B cell (primary cell): ENCODE measurements around the gene ADGRA1. TPM values are rescaled to one million over a fixed set of nuclear protein-coding genes. Genes with fewer than 3 reads are reported as not detected.

ENCODE experiments used
- ATAC-seq: fragments of 200-7000 bp; cut with Tn5 transposase; one replicate; pipeline ENCODE4 v1.10.0; 2021; ENCODE audit warnings: low read depth, mild to moderate bottlenecking, moderate number of reproducible peaks, moderate library complexity
- CTCF ChIA-PET: fragments of 350-600 bp; sonication (Branson Sonifier 250); formaldehyde crosslinking; loops from one replicate; lab custom pipeline; 2021; ENCODE audit warnings: antibody characterized with exemption, inconsistent platforms; lab: Charles Lee
- POLR2A ChIA-PET: fragments of 350-600 bp; sonication (Branson Sonifier 250); formaldehyde crosslinking; loops from one replicate; lab custom pipeline; 2021; ENCODE audit warnings: antibody characterized with exemption; lab: Charles Lee
- DNase-seq: peaks from one replicate; pipeline ENCODE4 v3.0.0; 2013
- H2AFZ ChIP-seq: 2 replicates; pipeline ENCODE4 v1.6.1; 2012; ENCODE audit warnings: mild to moderate bottlenecking, low read depth, low read length; ENCODE audit not compliant: insufficient read depth, poor library complexity, severe bottlenecking
- H3K27ac ChIP-seq, 2 donors: 1 replicate in 1 of 2; 2 replicates in 1 of 2; pipeline ENCODE4 v1.5.1; 2012 to 2013; ENCODE audit warnings: low read length in 2 of 2, mild to moderate bottlenecking in 2 of 2, moderate library complexity in 1 of 2
- H3K27me3 ChIP-seq, 4 experiments: fragments of 200-600 bp in 1 of 4; sonication (generic) in 1 of 4; replicated peaks in 1 of 4; 1 replicate in 2 of 4; 2 replicates in 2 of 4; pipeline versions ENCODE4 v1.6.1 to v1.7.0; 2013 to 2016; ENCODE audit warnings: low read length in 3 of 4, mild to moderate bottlenecking in 2 of 4, mixed read lengths in 1 of 4, moderate library complexity in 1 of 4; ENCODE audit not compliant: insufficient read depth in 4 of 4, control insufficient read depth in 3 of 4; ENCODE audit errors: control extremely low read depth in 1 of 4
- H3K36me3 ChIP-seq, 2 experiments: replicated peaks in 1 of 2; 1 replicate in 1 of 2; 2 replicates in 1 of 2; pipeline versions ENCODE4 v1.6.1 to v1.7.1; 2013; ENCODE audit warnings: low read length in 1 of 2; ENCODE audit not compliant: insufficient read depth in 2 of 2, control insufficient read depth in 1 of 2; ENCODE audit errors: control extremely low read depth in 1 of 2, extremely low read depth in 1 of 2
- H3K4me1 ChIP-seq, 2 donors: fragments of 200-600 bp in 1 of 2; sonication (generic) in 1 of 2; 1 replicate in 1 of 2; 2 replicates in 1 of 2; pipeline versions ENCODE4 v1.5.1 to v1.6.1; 2013 to 2017; ENCODE audit warnings: low read length in 2 of 2; ENCODE audit not compliant: control insufficient read depth in 2 of 2, insufficient read depth in 2 of 2
- H3K4me2 ChIP-seq: replicated peaks from 2 replicates; pipeline ENCODE3; 2012; ENCODE audit warnings: mild to moderate bottlenecking, low read depth, low read length; ENCODE audit not compliant: poor library complexity, severe bottlenecking
- H3K4me3 ChIP-seq, 5 experiments: fragments of 200-600 bp in 1 of 5; sonication (generic) in 1 of 5; 1 replicate in 3 of 5; 2 replicates in 2 of 5; pipeline versions ENCODE4 v1.5.1 to v1.7.0; 2011 to 2016; ENCODE audit warnings: low read length in 4 of 5, mild to moderate bottlenecking in 4 of 5, low read depth in 2 of 5, control low read depth in 1 of 5, moderate library complexity in 1 of 5; ENCODE audit not compliant: insufficient read depth in 1 of 5; ENCODE audit errors: control extremely low read depth in 1 of 5, extremely low read depth in 1 of 5
- H3K79me2 ChIP-seq: fragments of 200-600 bp; sonication (generic); one replicate; pipeline ENCODE4 v1.6.0; 2016; ENCODE audit warnings: low read length; ENCODE audit not compliant: control insufficient read depth, insufficient read depth
- H3K9ac ChIP-seq: fragments of 200-600 bp; sonication (generic); 2 replicates; pipeline ENCODE4 v1.6.1; 2017; ENCODE audit warnings: mild to moderate bottlenecking, low read length, moderate library complexity
- H3K9me3 ChIP-seq, 3 donors: one replicate each; pipeline versions ENCODE4 v1.6.1 to v1.7.1; 2013; ENCODE audit warnings: low read length in 2 of 3; ENCODE audit not compliant: control insufficient read depth in 2 of 3, insufficient read depth in 1 of 3; ENCODE audit errors: control extremely low read depth in 1 of 3
- H4K20me1 ChIP-seq: 2 replicates; pipeline ENCODE4 v1.6.0; 2012; ENCODE audit warnings: mild to moderate bottlenecking, low read length; ENCODE audit not compliant: insufficient read depth, control insufficient read depth, poor library complexity, severe bottlenecking
- H3K27ac Mint-ChIP-seq: one replicate; pipeline ENCODE4 v1.8.0; 2021; ENCODE audit warnings: mixed read lengths
- H3K27me3 Mint-ChIP-seq: one replicate; pipeline ENCODE4 v1.8.0; 2021; ENCODE audit warnings: mixed read lengths
- H3K4me1 Mint-ChIP-seq: one replicate; pipeline ENCODE4 v1.8.0; 2021; ENCODE audit warnings: mixed read lengths
- H3K4me3 Mint-ChIP-seq: one replicate; pipeline ENCODE4 v1.8.0; 2021; ENCODE audit warnings: mixed read lengths
- H3K9me3 Mint-ChIP-seq: one replicate; pipeline ENCODE4 v1.8.0; 2022; ENCODE audit warnings: mixed read lengths; ENCODE audit not compliant: insufficient read depth
- CTCF ChIP-seq: fragments of 200-600 bp; IDR thresholded peaks from one replicate; pipeline ENCODE4 v1.8.0; 2022; ENCODE audit warnings: antibody characterized with exemption, mild to moderate bottlenecking
- EZH2 ChIP-seq: IDR thresholded peaks from 2 replicates; pipeline ENCODE4 v1.6.1; 2012; ENCODE audit warnings: borderline replicate concordance, low read depth, mild to moderate bottlenecking, moderate library complexity, low read length; ENCODE audit not compliant: insufficient read depth, poor library complexity, severe bottlenecking
- WGBS: methylation state at CpG from one replicate; pipeline ENCODE4 v1.1.5; 2013; ENCODE audit warnings: missing lambda C conversion rate; ENCODE audit not compliant: insufficient coverage; 5-methylcytosine and 5-hydroxymethylcytosine counted together
- intact Hi-C: fragments of 100-400 bp; cut with micrococcal nuclease; formaldehyde crosslinking; loops from one replicate; pipeline ENCODE4 v1.10.0; 2022
- polyA plus RNA-seq: library from polyadenylated mRNA; depleted of rRNA; stranded (reverse); fragments of >200 nt; gene quantifications from 2 replicates; pipeline ENCODE4 v1.2.3, GENCODE V29; 2012
- total RNA-seq, 2 donors: library from RNA; stranded (reverse); fragments of 120-200 nt in 1 of 2; gene quantifications; 1 replicate in 1 of 2; 2 replicates in 1 of 2; pipeline versions ENCODE4 v1.2.3 to v1.2.4, GENCODE V29; 2013 to 2022

ADGRA1 gene
- total and polyA plus RNA-seq, 2 donors (not counting 1 experiment from before 2014, with no cell fraction given), result not detected

- no peak for ATAC-seq
- intact Hi-C loops, result no loop called here
- ChIA-PET POLR2A (no interaction called here), CTCF (no interaction called here)
- no peaks in the 10 kb centered on the region for H3K9me3 Mint-ChIP-seq
- Histone ChIP-seq H4K20me1 (no peaks in the 10 kb centered on the region), H3K4me3 (no peak overlapping the region), H3K79me2 (no peaks in the 10 kb centered on the region), H2AFZ (no peak overlapping the region), H3K9ac (no peak overlapping the region), H3K27ac (no peak overlapping the region), H3K27me3 (no peaks in the 10 kb centered on the region), H3K36me3 (no peaks in the 10 kb centered on the region), H3K4me1 (no peaks in the 10 kb centered on the region), H3K9me3 (peaks cover 0 to 33% (median 0%) of the 10 kb centered on the region in 3 donors), H3K4me2 (no peak overlapping the region)
- TF ChIP-seq CTCF (no peak), EZH2 (no peak)
- H3K27ac Mint-ChIP-seq, result no peak overlapping the region
- no peaks in the 10 kb centered on the region for H3K4me1 Mint-ChIP-seq
- H3K4me3 Mint-ChIP-seq, result no peak overlapping the region
- peaks cover 9% of the 10 kb centered on the region for H3K27me3 Mint-ChIP-seq
- no peak for DNase-seq
- WGBS, result 68% methylated on average over 19 of the region's 23 CpGs
Measured at GRCh38 chr10:133061296-133062038, 26.3 kb upstream of the ADGRA1 start.

- Histone ChIP-seq H4K20me1 (no peaks in the 10 kb centered on the region), H3K9me3 (peaks cover 0 to 29% (median 0%) of the 10 kb centered on the region in 3 donors), H3K4me2 (no peak overlapping the region), H3K4me1 (no peaks in the 10 kb centered on the region), H3K36me3 (no peaks in the 10 kb centered on the region), H3K27ac (no peak overlapping the region), H3K4me3 (no peak overlapping the region), H3K79me2 (no peaks in the 10 kb centered on the region), H2AFZ (no peak overlapping the region), H3K9ac (no peak overlapping the region), H3K27me3 (no peaks in the 10 kb centered on the region)
- ChIA-PET CTCF (no interaction called here), POLR2A (no interaction called here)
- TF ChIP-seq CTCF (no peak), EZH2 (no peak)
- DNase-seq, result no peak
- Mint-ChIP-seq H3K27ac (no peak overlapping the region), H3K4me3 (no peak overlapping the region), H3K27me3 (peaks cover 8% of the 10 kb centered on the region), H3K9me3 (no peaks in the 10 kb centered on the region), H3K4me1 (no peaks in the 10 kb centered on the region)
- intact Hi-C loops, result no loop called here
- WGBS, result 94% methylated on average over 23 of the region's 23 CpGs
- no peak for ATAC-seq
Measured at GRCh38 chr10:133062085-133062484, 25.6 kb upstream of the ADGRA1 start.
